Panc1 (cell line): ENCODE results near the gene UBE2V1. TPM values are rescaled to one million over a fixed set of nuclear protein-coding genes. Genes with fewer than 3 reads are reported as not detected.

Source experiments
- ATAC-seq: fragments of 200-7000 bp; cut with Tn5 transposase; 2 replicates; pipeline ENCODE4 v1.9.1; 2020; ENCODE audit warnings: mild to moderate bottlenecking, moderate library complexity
- BruUV-seq: library from RNA; stranded (reverse); fragments of 400-500 nt; replicated peaks from 2 replicates; lab custom pipeline; 2021; lab: Mats Ljungman, UMichigan
- CTCF ChIA-PET: fragments of 300-600 bp; sonication (Branson Sonifier 250); formaldehyde crosslinking; loops from one replicate; lab custom pipeline; 2022; ENCODE audit warnings: antibody characterized with exemption; lab: Charles Lee
- POLR2A ChIA-PET: fragments of 300-600 bp; sonication (Branson Sonifier 250); formaldehyde crosslinking; loops from one replicate; lab custom pipeline; 2022; ENCODE audit warnings: antibody characterized with exemption; lab: Charles Lee
- DNase-seq: peaks from one replicate; pipeline ENCODE4 v3.0.0-alpha.2; 2010; ENCODE audit warnings: low read depth, low spot score
- H3K27ac ChIP-seq: 2 replicates; pipeline ENCODE4 v1.5.1; 2011; ENCODE audit warnings: mild to moderate bottlenecking, low read length, inconsistent platforms
- H3K27me3 ChIP-seq: fragments of 200-500 bp; sonication (Bioruptor generic); 2 replicates; pipeline ENCODE4 v1.6.0; 2014; ENCODE audit warnings: low read length, inconsistent platforms; ENCODE audit not compliant: control insufficient read depth, insufficient read depth
- H3K36me3 ChIP-seq: fragments of 200-500 bp; sonication (Bioruptor generic); 2 replicates; pipeline ENCODE4 v1.5.1; 2014; ENCODE audit warnings: inconsistent platforms, mild to moderate bottlenecking, low read length, moderate library complexity; ENCODE audit not compliant: control insufficient read depth, insufficient read depth
- H3K4me1 ChIP-seq: 2 replicates; pipeline ENCODE4 v1.5.1; 2011; ENCODE audit warnings: inconsistent platforms, mild to moderate bottlenecking, low read length, moderate library complexity; ENCODE audit not compliant: control insufficient read depth, insufficient read depth
- H3K4me3 ChIP-seq, 2 experiments: 2 replicates each; pipeline ENCODE4 v1.5.1; 2011 to 2012; ENCODE audit warnings: low read depth in 2 of 2, low read length in 2 of 2, mild to moderate bottlenecking in 2 of 2, inconsistent platforms in 1 of 2, moderate library complexity in 1 of 2
- H3K9me3 ChIP-seq: fragments of 200-500 bp; sonication (Bioruptor generic); 2 replicates; pipeline ENCODE4 v1.5.1; 2014; ENCODE audit warnings: low read depth, mild to moderate bottlenecking, inconsistent platforms, low read length, moderate library complexity; ENCODE audit not compliant: control insufficient read depth, insufficient read depth
- CTCF ChIP-seq: fragments of 450-650 bp; IDR thresholded peaks from 2 replicates; pipeline ENCODE4 v1.5.1; 2017; ENCODE audit warnings: mild to moderate bottlenecking
- POLR2AphosphoS5 ChIP-seq: IDR thresholded peaks from 2 replicates; pipeline ENCODE4 v1.6.1; 2012; ENCODE audit warnings: mild to moderate bottlenecking, low read depth, low read length, moderate library complexity
- REST ChIP-seq, 2 experiments: IDR thresholded peaks; 2 replicates each; pipeline ENCODE4 v1.6.1; 2011 to 2012; ENCODE audit warnings: low read depth in 2 of 2, control low read depth in 1 of 2, low read length in 1 of 2, mild to moderate bottlenecking in 1 of 2, moderate library complexity in 1 of 2; ENCODE audit not compliant: insufficient read depth in 1 of 2
- SIN3A ChIP-seq: IDR thresholded peaks from 2 replicates; pipeline ENCODE4 v1.6.1; 2012; ENCODE audit warnings: low read depth, mild to moderate bottlenecking, low read length, moderate library complexity, borderline replicate concordance; ENCODE audit not compliant: insufficient read depth
- TCF7L2 ChIP-seq: IDR thresholded peaks from 2 replicates; pipeline ENCODE4 v1.6.1; 2011; ENCODE audit warnings: mild to moderate bottlenecking, low read depth, low read length, inconsistent platforms
- in situ Hi-C: cut with HindIII; loops from 2 replicates; pipeline ENCODE4 v1.10.0; 2016; ENCODE audit warnings: low sequenced_read_pairs, low pct_unique_long_range_greater_than_20kb
- intact Hi-C: fragments of 100-400 bp; cut with micrococcal nuclease; formaldehyde crosslinking; loops from one replicate; pipeline ENCODE4 v1.10.0; 2022; ENCODE audit not compliant: unreplicated experiment
- total RNA-seq: library from RNA; stranded (reverse); gene quantifications from one replicate; pipeline ENCODE4 v1.2.1, GENCODE V29; 2021; ENCODE audit not compliant: unreplicated experiment

The UBE2V1 gene
- total RNA-seq, 1 experiment from 2014 or later = 115 TPM

- POLR2A ChIA-PET = no interaction called here
- TF ChIP-seq SIN3A (no peak), CTCF (no peak), POLR2AphosphoS5 (no peak), REST (IDR thresholded peaks at IDR 0.05; ENCODE audit: insufficient read depth in 1 of 2, low read depth in 2 of 2, low read length in 1 of 2) (no peak), TCF7L2 (no peak)
- H3K9me3 ChIP-seq = no peaks in the 10 kb centered on the region
- H3K36me3 ChIP-seq = no peaks in the 10 kb centered on the region
- intact Hi-C loops (no loop called here), in situ Hi-C loops (no loop called here)
- H3K4me1 ChIP-seq = peaks cover 7% of the 10 kb centered on the region
- no peaks in the 10 kb centered on the region for H3K27me3 ChIP-seq
- H3K4me3 ChIP-seq = no peak overlapping the region
- CTCF ChIA-PET = interaction anchor here (0.7 kb wide), 1 partner anchor 10 kb away, joined by 9 read pairs; no protein-coding TSS in a partner anchor
- DNase-seq (no peak), ATAC-seq (no peak)
- BruUV-seq = no TSS peak
- H3K27ac ChIP-seq = no peak overlapping the region
Measured at GRCh38 chr20:50053362-50054230, 59.4 kb downstream of the UBE2V1 start.

GRCh38 chr20:50052550-50053361 is 60.2 kb downstream of the UBE2V1 start:
- peaks cover 7% of the 10 kb centered on the region for H3K4me1 ChIP-seq
- H3K27me3 ChIP-seq = no peaks in the 10 kb centered on the region
- no TSS peak for BruUV-seq
- no peak for DNase-seq
- in situ Hi-C loops = no loop called here
- intact Hi-C loops = no loop called here
- no peak overlapping the region for H3K4me3 ChIP-seq
- H3K9me3 ChIP-seq = no peaks in the 10 kb centered on the region
- TF ChIP-seq REST (IDR thresholded peaks at IDR 0.05; ENCODE audit: insufficient read depth in 1 of 2, low read depth in 2 of 2, low read length in 1 of 2) (no peak), CTCF (no peak), SIN3A (no peak), TCF7L2 (no peak), POLR2AphosphoS5 (no peak)
- ChIA-PET POLR2A (interaction anchor here (0.6 kb wide), 1 partner anchor 24 kb away, joined by 3 read pairs; no protein-coding TSS in a partner anchor), CTCF (no interaction called here)
- no peaks in the 10 kb centered on the region for H3K36me3 ChIP-seq
- ATAC-seq = no peak
- H3K27ac ChIP-seq = no peak overlapping the region
